SIG-M5 (cell line): Measurements from ENCODE around the gene MRPL17.
A peak's percentile ranks its signal among the peaks of the same experiment; 100 is the strongest.
"Not testable (repeated sequence)": the region's sequence is repeated elsewhere in the genome, so short reads cannot be mapped to it uniquely, and the experiment has no call there.

ENCODE experiments used
- DNase-seq: peaks from one replicate; lab custom pipeline; 2025; lab: John Stamatoyannopoulos, UW

Gene MRPL17

GRCh38 chr11:6682936-6683861, at the start of gene MRPL17:
Gene MRPL17, minus strand, starts transcription at chr11:6683340. Its CDS starts 44 bp downstream, at chr11:6683296.
- DNase-seq, result peak; percentile 88

DNA sequence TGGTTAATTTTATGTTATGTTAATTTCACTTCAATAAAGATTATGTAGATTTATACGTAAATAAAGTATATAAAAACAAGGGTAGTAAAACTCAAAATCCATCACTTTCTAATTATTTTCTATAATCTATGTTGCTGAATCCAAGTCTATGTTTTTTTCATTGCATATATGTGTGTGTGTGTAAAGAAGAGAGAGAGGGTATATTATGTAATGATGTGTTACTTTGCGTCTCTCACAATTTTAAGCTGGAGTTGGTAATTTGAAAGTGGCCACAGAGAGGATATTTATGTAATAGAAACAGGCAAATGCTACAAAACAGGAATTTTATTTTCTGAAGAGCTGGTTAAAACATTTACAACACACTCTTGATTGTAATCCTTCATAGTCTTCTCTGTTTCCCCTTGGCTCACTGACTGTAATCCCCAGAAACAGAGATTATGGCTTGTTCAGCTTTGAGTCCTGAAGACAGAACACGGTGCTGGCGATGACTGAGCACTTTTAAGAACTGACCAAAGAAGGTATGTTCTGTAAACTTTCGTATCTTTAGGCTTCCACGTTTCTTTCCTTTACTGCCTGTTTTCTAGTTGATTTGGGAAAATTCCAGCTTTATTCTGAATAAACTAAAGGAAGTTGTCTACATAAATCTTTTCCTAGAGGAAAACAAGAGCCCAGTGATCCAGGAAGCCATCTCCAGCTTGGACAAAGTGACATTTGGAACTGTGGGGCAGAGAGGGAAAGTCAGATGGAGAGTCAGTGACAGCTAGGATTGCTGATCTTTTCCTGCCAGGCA, 45.0 kb upstream of the MRPL17 start:
- no peak for DNase-seq

- no peak for DNase-seq
Observed at GRCh38 chr11:6725386-6725896, 42.3 kb upstream of the MRPL17 start.

DNA sequence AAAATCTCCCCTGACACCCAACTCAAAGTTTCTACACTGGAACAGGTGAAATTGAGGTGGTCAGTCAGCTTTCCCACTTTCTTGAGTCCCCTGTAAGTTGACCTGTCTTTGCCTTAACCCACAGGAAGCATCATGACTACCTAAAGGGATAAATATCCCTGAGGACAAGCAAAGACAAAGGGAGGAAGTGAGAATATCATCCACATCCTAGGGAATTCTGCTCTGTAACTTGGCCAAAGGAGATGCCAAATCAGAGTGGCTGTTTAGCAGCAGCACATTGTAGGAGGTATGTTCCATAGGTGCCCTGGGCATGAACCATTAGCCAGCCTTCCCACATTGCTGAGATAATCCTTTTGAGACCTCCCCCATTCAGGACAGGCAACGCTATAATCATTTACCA, 40.9 kb upstream of the MRPL17 start:
- no peak for DNase-seq

- no peak for DNase-seq
Observed at GRCh38 chr11:6721343-6721742, 38.2 kb upstream of the MRPL17 start.

DNA sequence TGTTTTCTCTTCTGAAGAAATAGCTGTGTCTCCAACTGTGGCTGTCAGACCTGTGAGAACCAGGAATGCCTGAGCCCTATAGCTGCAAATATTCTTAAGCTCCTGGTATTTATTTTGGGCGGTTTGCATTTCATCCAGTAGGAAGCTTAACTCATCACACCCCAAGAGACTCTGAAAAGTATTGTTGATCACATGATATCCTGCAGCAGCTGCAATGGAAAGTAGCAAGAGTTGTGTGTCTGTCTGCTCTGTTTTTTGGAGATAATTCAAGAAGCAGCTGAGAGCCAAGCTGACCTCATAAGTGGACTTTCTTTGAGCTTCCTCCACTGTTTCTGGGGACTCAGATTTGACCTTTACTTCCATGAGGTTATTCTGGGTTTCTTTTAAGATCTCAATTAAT, 36.4 kb upstream of the MRPL17 start:
- DNase-seq, result no peak

- no peak for DNase-seq
Observed at GRCh38 chr11:6717426-6717825, 34.3 kb upstream of the MRPL17 start.

DNA sequence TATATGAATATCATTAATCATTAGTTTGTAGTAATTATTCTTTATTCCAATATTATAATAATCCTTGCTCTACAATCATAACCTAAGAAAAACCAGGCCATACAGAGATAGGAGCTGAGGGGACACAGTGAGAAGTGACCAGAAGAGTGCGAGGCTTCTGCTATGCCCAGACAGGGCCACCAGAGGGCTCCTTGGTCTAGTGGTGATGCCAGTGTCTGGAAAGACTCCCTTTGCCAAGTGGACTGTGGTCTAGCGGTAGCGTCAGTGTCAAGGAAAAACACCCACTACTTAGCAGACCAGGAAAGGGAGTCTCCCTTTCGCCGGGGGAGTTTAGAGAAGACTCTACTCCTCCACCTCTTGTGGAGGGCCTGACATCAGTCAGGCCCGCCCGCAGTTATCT, 28.4 kb upstream of the MRPL17 start:
- DNase-seq, result not testable (repeated sequence)

DNA sequence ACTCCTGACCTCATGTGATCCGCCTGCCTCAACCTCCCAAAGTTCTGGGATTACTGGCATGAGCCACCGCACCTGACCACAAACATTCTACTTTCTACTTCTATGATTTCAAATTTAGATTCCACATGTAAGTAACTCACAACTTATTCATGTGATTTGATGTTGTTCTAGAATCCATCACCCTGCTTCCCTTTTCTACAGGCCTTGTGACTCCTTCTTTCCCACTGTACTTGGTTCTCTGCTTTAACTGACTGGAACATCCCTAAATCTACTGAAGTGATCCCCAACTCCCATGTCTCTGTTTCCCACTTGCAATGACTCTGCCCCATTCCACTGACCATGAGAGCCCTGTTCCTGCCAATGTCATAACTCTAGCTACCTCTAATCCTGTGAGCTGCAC, 25.7 kb upstream of the MRPL17 start:
- DNase-seq, result no peak

- no peak for DNase-seq
Observed at GRCh38 chr11:6705905-6706535, 22.9 kb upstream of the MRPL17 start.

GRCh38 chr11:6703247-6704063, 20.3 kb upstream of the MRPL17 start:
- peak; percentile 17 for DNase-seq

GRCh38 chr11:6701955-6702354, 18.8 kb upstream of the MRPL17 start:
- not testable (repeated sequence) for DNase-seq

GRCh38 chr11:6695377-6695776, 12.2 kb upstream of the MRPL17 start:
- no peak for DNase-seq

DNA sequence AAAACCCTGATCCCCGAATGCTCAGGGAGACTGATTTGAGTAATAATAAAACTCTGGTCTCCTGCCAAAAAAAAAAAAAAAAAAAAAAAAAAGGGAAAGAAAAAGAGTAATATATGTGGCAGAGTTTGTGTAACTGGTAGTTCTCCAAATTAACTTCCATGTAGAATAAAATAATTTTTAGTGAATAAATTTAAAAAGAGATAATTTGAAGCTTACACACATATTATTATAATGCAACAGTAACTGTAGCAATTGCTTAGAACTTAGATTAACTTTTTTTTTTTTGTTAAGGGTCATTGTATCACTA, 11.0 kb upstream of the MRPL17 start:
- DNase-seq, result no peak

DNA sequence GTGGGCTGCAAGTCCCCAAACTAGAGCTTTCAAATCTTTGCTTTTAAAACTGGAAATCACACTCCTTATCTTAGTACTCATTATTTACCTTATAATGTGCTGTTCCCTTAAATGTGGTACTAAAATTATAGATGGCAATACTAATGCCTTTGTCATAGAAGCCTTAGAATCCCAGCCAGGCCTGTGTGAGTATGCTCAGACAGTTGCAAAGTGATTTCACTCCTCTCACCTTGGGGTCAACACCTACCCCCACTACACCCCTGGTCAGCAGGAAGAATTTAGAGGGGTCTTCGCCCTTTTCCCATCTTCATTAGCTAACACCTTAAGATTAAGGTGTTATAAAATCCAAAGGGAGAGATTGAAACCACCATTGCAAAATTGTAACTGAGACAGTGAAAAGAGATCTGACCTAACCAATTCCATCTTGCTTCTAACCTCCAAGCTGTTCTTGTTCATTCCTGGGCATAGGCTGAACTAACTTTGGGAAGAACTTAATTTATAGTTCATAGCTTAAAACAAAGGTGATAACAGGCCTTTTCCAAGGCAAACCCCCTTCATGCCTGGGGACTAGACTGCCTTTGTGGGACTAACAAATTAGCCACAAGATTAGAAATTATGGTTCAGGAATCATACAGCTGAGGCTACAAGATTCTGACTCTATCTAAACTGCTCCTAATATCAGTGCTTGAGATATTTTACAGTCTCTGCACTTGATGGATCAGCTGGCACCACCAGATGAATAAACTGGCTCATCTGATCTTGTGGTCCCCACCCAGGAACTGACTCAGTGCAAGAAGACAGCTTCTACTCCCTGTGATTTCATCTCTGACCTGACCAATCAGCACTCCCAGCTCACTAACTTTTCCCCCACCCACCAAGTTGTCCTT, 10.4 kb upstream of the MRPL17 start:
- no peak for DNase-seq

DNA sequence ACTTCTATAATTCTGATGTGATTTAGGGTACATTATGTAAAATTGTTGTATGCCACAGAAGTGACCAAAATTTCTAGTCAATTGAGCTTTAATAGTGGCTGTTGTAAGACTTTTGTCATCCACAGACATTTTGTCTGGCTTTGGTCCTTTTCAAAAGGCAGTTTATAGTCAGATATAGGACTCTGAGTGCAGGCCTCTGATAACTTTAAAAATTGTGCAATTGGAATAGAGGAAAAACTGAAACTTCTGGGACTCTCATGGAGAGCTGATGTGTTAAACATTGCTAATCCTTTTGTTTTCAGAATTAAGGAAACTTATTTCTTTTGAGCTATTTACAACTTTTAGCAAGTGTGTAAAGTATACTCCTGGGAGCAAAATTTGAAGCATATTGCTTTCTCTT, 9.0 kb upstream of the MRPL17 start:
- no peak for DNase-seq

GRCh38 chr11:6690431-6691132, 7.4 kb upstream of the MRPL17 start:
- DNase-seq, result not testable (repeated sequence)

- no peak for DNase-seq
Observed at GRCh38 chr11:6687876-6688275, 4.7 kb upstream of the MRPL17 start.

DNA sequence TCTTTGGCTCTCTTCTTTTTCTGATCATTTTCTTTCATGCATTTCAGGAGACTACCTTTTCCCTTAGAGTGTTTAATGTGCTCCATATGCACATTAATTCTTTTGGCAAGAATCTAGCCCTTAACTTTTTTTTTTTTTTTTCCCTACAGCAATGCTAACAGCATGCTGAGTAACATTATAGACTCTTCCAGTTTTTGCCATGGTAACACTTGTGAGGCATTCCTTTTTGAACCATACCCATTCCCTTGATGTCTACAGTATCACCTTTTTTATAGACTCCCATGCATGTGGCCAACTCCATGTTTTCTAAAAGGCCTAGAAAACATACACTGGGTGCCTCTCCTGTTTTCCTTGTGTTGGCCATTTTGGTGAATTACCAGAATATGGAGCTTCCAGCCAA, 2.9 kb upstream of the MRPL17 start:
- DNase-seq, result no peak

- DNase-seq, result not testable (repeated sequence)
Observed at GRCh38 chr11:6684068-6684467, 928 bp upstream of the MRPL17 start.
